GM23248 (cell line): Measurements from ENCODE around the gene FGF14.

Experiments
- EZH2 ChIP-seq: fragments of 200-600 bp; sonication (generic); IDR thresholded peaks from 2 replicates; pipeline ENCODE4 v1.6.1; 2018; ENCODE audit warnings: antibody characterized with exemption, mild to moderate bottlenecking; ENCODE audit not compliant: insufficient read depth, poor library complexity, severe bottlenecking
- EZH2phosphoT487 ChIP-seq: fragments of 200-600 bp; sonication (generic); IDR thresholded peaks from 2 replicates; pipeline ENCODE4 v1.6.1; 2018; ENCODE audit warnings: antibody characterized with exemption, moderate library complexity, mild to moderate bottlenecking, low read depth; ENCODE audit not compliant: insufficient read depth

- TF ChIP-seq EZH2: no peak
- no peak for TF ChIP-seq EZH2phosphoT487
Observed at GRCh38 chr13:101747039-101747438, 654.8 kb downstream of the FGF14 start.
